ENCODE measurements around the gene AZGP1.
"Not testable (repeated sequence)": the region's sequence is repeated elsewhere in the genome, so short reads cannot be mapped to it uniquely, and the experiment has no call there.

The AZGP1 gene

DNA sequence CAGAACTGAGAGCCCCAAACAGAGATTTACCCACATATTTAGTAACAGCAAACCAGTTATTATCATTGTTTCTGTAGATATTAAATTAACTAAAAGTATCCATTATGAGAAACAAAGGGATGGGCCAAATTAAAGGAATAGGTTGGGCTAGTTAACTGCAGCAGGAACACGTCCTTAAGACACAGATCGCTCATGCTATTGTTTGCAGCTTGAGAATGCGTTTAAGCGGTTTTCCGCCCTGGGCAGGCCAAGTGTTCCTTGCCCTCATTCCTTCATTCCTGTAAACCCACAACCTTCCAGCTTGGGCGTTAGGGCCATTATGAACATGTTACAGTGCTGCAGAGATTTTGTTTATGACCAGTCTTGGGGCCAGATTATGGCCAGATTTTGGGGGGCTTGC lies 25.0 kb downstream of the AZGP1 start:
- DNase-seq (ENCODE audit: low spot score), result not testable (repeated sequence)

- DNase-seq (ENCODE audit: low spot score), result no peak
Observed at GRCh38 chr7:99949645-99950228, 26.1 kb downstream of the AZGP1 start.

GRCh38 chr7:99947608-99948007 lies 28.2 kb downstream of the AZGP1 start:
- DNase-seq (ENCODE audit: low spot score), result no peak

GRCh38 chr7:99944497-99945070 lies 31.2 kb downstream of the AZGP1 start:
- no peak for DNase-seq (ENCODE audit: low spot score)

DNA sequence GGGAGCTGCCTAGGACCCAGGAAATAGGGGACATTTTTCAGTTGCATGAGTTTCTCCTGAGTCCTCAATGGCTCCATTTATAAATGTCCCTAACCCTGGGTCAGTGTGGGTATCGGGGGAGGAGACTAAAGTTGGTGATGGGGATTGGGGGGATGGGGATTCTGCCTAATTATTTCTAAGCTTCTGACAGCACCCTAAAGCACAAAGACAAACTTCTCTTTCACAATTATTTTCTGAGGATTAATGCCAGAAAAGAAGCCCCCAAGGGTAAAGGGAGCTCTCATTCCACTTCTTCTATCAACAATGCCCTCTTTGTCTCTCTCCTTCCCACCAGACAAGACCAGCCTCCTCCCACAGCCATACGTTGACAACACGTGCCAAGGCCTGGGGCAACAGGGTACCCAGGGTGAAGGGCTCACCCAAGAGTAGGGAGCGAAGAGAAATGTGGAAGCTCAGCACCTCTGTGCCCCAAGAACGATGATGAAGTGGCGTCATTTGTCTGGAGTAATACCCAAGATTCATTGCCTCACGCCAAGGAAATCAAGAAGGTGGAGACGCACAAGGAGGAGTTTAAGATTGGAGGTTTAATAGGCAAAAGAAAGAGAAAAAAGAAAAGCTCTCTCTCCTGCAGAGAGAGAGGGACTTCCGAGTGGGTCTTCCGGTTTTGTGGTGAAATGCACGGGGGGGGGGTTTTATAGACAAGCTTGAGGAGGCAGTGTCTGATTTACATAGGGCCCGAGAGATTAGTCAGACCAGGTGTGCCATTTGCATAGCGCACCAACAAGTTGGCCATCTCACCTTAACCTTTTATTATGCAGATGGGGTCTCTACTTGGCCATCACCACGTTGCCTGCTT lies 32.0 kb downstream of the AZGP1 start:
- DNase-seq (ENCODE audit: low spot score), result no peak

- DNase-seq (ENCODE audit: low spot score), result no peak
Observed at GRCh38 chr7:99938296-99938695, 37.5 kb downstream of the AZGP1 start.

DNA sequence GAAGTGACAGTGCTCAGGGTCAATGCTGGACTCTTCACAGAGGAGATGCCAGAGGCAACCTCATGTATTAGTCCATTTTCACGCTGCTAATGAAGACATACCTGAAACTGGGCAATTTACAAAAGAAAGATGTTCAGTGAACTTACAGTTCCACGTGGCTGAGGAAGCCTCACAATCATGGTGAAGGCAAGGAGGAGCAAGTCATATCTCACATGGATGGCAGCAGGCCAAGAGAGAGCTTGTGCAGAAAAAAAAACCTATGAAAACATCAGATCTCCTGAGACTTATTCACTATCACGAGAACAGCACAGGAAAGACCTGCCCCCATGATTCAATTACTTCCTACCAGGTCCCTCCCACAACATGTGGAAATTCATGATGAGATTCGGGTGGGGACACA lies 40.8 kb downstream of the AZGP1 start:
- DNase-seq (ENCODE audit: low spot score), result not testable (repeated sequence)

GRCh38 chr7:99930376-99930775 lies 45.5 kb downstream of the AZGP1 start:
- no peak for DNase-seq (ENCODE audit: low spot score)

- DNase-seq (ENCODE audit: low spot score), result no peak
Observed at GRCh38 chr7:99929730-99930053, 46.1 kb downstream of the AZGP1 start.

- peak; percentile 95 for DNase-seq (ENCODE audit: low spot score)
Observed at GRCh38 chr7:99928994-99929729, 46.7 kb downstream of the AZGP1 start, which contains the start of gene GJC3. TSS of gene GJC3 (minus strand) at chr7:99929620. CDS start at chr7:99929620, 0 bp downstream.

DNA sequence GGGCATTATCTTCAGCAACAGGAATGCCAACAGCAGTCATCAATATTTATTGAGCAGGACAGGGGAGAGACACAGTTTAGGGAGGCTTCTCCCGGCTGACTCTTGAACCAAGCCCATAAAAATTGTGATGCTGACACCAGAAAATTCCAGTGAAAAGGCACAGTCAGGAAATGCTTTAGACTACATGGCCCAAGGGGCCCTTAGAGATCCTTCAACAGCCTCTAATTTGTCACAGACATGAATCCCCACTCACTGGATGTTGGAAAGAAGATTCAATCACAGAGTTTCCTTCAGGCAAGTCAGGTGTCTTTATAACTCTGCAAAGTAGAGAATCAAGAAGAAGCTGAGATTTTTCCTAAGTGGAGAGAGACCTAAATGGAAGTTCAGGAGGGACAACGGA lies 47.6 kb downstream of the AZGP1 start:
- no peak for DNase-seq (ENCODE audit: low spot score)

DNA sequence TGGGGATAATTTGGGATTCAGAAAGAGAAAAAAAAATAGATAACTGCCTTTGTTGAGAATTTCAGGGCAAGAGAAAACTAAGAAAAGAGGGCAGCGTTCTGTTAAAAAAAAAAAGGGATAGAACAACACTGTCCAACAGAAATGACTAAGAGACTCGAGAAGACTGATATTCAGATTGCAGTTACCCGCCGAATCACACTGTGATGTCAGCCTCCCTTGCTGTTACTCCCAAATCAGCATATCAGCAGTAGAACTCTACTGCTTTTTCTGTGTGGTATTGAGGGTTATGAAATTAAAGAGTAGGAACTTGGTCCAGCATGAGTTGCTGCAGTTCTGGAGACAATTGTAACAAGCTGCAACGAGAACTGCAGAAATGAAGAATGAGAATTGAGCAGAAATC lies 48.3 kb downstream of the AZGP1 start:
- no peak for DNase-seq (ENCODE audit: low spot score)

DNA sequence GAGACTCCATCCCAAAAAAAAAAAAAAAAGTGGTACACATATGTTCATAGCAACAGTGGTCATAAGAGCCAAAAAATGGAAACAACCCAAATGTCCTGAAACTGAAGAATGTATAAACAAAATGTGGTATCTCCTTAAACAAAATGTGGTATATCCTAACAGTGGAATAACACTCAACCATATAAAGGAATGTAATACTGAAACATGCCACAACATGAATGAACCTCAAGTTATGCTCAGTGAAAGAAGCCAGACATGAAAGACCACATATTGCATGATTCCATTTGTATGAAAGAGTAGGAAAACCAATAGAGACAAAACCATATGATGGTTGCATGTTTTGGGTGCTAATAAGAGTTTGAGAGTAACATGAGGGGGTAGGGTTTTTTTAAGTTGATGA lies 49.5 kb downstream of the AZGP1 start:
- no peak for DNase-seq (ENCODE audit: low spot score)

DNA sequence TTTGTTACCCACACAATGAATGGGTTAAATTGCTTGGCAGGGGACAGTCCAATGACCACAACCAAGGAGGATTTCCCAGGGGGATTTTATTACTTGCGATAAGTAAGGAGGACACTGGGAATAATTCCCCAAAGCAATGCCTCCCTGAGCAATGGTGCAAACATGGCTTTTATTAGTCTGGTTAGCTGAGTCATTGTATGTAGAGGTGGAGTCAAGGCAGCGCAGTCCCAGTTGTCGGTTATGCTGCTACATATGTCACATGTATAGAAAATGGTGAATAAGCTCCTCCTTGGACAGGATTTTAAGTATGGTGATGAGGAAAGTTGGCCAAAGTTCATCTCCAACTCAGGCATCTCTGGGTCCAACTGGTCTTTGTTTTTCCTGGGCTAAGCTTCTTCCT lies 52.6 kb downstream of the AZGP1 start:
- no peak for DNase-seq (ENCODE audit: low spot score)

GRCh38 chr7:99920149-99920548 lies 55.7 kb downstream of the AZGP1 start:
- DNase-seq (ENCODE audit: low spot score), result no peak

- DNase-seq (ENCODE audit: low spot score), result no peak
Observed at GRCh38 chr7:99919814-99920112, 56.1 kb downstream of the AZGP1 start.

GRCh38 chr7:99918959-99919813 lies 56.6 kb downstream of the AZGP1 start, which contains the start of gene TRIM4:
TSS of gene TRIM4 (minus strand) at chr7:99919530. CDS start at chr7:99919401, 129 bp downstream.
- DNase-seq (ENCODE audit: low spot score), result peak; percentile 97

All from SW480 (cell line).